HG02884 (cell line): ENCODE data around the gene DRD2.

ENCODE experiments used
- ATAC-seq: cut with Tn5 transposase; IDR thresholded peaks from one replicate; pipeline ENCODE4 v1.9.1; 2021; ENCODE audit warnings: mild to moderate bottlenecking, moderate library complexity; ENCODE audit not compliant: unreplicated experiment

DRD2 gene

GRCh38 chr11:113447621-113448315 lies 27.4 kb downstream of the DRD2 start:
- ATAC-seq: no peak

GRCh38 chr11:113446938-113447337 lies 28.3 kb downstream of the DRD2 start:
- ATAC-seq: no peak

GRCh38 chr11:113446112-113446511 lies 29.1 kb downstream of the DRD2 start:
- no peak for ATAC-seq

GRCh38 chr11:113444502-113445123 lies 30.6 kb downstream of the DRD2 start:
- ATAC-seq: no peak

GRCh38 chr11:113440816-113441215 lies 34.4 kb downstream of the DRD2 start:
- ATAC-seq: no peak

GRCh38 chr11:113436672-113437252 lies 38.4 kb downstream of the DRD2 start:
- ATAC-seq: no peak

GRCh38 chr11:113435190-113435968 lies 39.8 kb downstream of the DRD2 start:
- no peak for ATAC-seq

- no peak for ATAC-seq
Measured at GRCh38 chr11:113431746-113432145, 43.5 kb downstream of the DRD2 start.

- no peak for ATAC-seq
Measured at GRCh38 chr11:113426686-113427085, 48.5 kb downstream of the DRD2 start.

- ATAC-seq: no peak
Measured at GRCh38 chr11:113420808-113421207, 54.4 kb downstream of the DRD2 start.

- ATAC-seq: no peak
Measured at GRCh38 chr11:113419454-113420003, 55.7 kb downstream of the DRD2 start.

- ATAC-seq: no peak
Measured at GRCh38 chr11:113417428-113417827, 57.8 kb downstream of the DRD2 start.

- ATAC-seq: no peak
Measured at GRCh38 chr11:113415343-113415742, 59.9 kb downstream of the DRD2 start.

GRCh38 chr11:113412675-113413074 lies 62.5 kb downstream of the DRD2 start:
- no peak for ATAC-seq

- no peak for ATAC-seq
Measured at GRCh38 chr11:113411536-113411935, 63.7 kb downstream of the DRD2 start.

GRCh38 chr11:113410414-113411135 lies 64.6 kb downstream of the DRD2 start:
- ATAC-seq: no peak

- no peak for ATAC-seq
Measured at GRCh38 chr11:113409526-113409925, 65.7 kb downstream of the DRD2 start.

GRCh38 chr11:113408887-113409286 lies 66.3 kb downstream of the DRD2 start:
- no peak for ATAC-seq

- ATAC-seq: no peak
Measured at GRCh38 chr11:113408206-113408605, 67.0 kb downstream of the DRD2 start.

- ATAC-seq: no peak
Measured at GRCh38 chr11:113407163-113407562, 68.0 kb downstream of the DRD2 start.
